Measurements from ENCODE around the gene AUTS2.

DNA sequence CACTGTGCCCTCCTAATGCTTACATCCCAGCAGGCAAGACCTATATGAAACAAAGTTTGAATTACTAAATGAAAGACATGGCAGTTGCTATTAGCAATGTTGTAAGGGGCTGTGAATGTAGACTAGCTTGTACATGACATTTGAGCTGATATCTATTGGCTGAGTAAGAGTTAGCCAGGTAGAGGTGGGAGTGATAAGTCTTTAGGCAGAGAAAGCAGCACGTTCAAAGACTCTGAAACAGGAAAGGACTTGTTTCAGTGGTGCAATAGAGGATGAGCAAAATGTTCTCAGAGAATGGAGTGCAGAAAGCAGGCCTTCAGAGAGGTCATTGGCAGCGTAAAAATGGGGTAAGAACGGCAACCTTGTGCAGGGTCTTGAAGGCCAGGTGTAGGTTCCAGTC, 687.6 kb downstream of the AUTS2 start:
- TF ChIP-seq, protein P1, sequence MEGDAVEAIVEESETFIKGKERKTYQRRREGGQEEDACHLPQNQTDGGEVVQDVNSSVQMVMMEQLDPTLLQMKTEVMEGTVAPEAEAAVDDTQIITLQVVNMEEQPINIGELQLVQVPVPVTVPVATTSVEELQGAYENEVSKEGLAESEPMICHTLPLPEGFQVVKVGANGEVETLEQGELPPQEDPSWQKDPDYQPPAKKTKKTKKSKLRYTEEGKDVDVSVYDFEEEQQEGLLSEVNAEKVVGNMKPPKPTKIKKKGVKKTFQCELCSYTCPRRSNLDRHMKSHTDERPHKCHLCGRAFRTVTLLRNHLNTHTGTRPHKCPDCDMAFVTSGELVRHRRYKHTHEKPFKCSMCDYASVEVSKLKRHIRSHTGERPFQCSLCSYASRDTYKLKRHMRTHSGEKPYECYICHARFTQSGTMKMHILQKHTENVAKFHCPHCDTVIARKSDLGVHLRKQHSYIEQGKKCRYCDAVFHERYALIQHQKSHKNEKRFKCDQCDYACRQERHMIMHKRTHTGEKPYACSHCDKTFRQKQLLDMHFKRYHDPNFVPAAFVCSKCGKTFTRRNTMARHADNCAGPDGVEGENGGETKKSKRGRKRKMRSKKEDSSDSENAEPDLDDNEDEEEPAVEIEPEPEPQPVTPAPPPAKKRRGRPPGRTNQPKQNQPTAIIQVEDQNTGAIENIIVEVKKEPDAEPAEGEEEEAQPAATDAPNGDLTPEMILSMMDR (IDR thresholded peaks at IDR 0.05; ENCODE audit: poor library complexity, severe bottlenecking) = no peak
- TF ChIP-seq TAF1 (IDR thresholded peaks at IDR 0.05; ENCODE audit: low read depth) (no peak), EP300 (conservative IDR thresholded peaks at IDR 0.05; ENCODE audit: poor library complexity, severe bottlenecking) (no peak), SMC3 (conservative IDR thresholded peaks at IDR 0.05; ENCODE audit: poor library complexity) (no peak), EZH2 (IDR thresholded peaks at IDR 0.05; ENCODE audit: borderline replicate concordance, insufficient read depth, low read length, poor library complexity, severe bottlenecking) (no peak), POLR2AphosphoS5 (IDR thresholded peaks at IDR 0.05) (no peak), RAD21 (conservative IDR thresholded peaks at IDR 0.05) (no peak)
